OCI-LY7 (cell line): ENCODE data around the gene LRCH3. TPM values are rescaled to one million over a fixed set of nuclear protein-coding genes. Genes with fewer than 3 reads are reported as not detected.
"Not testable (repeated sequence)": the region's sequence is repeated elsewhere in the genome, so short reads cannot be mapped to it uniquely, and the experiment has no call there.

Experiments
- BruUV-seq: library from RNA; stranded (reverse); fragments of 400-500 nt; replicated peaks from 2 replicates; lab custom pipeline; 2021; lab: Mats Ljungman, UMichigan
- CTCF ChIA-PET: fragments of 300-600 bp; sonication (Branson Sonifier 250); formaldehyde crosslinking; loops from one replicate; lab custom pipeline; 2022; ENCODE audit warnings: antibody characterized with exemption; ENCODE audit not compliant: unreplicated experiment; lab: Charles Lee
- POLR2A ChIA-PET: fragments of 300-600 bp; sonication (Branson Sonifier 250); formaldehyde crosslinking; loops from one replicate; lab custom pipeline; 2022; ENCODE audit warnings: antibody characterized with exemption; lab: Charles Lee
- DNase-seq: peaks from one replicate; pipeline ENCODE4 v3.0.0-alpha.2; 2015; ENCODE audit warnings: low spot score
- H2AFZ ChIP-seq: fragments of 200-600 bp; sonication (generic), shearing (Covaris generic); 2 replicates; pipeline ENCODE4 v1.6.1; 2014; ENCODE audit warnings: mild to moderate bottlenecking, antibody characterized with exemption, low read length, moderate library complexity
- H3K27ac ChIP-seq: fragments of 200-600 bp; sonication (generic); 2 replicates; pipeline ENCODE4 v1.5.1; 2014; ENCODE audit warnings: mixed run types, low read depth, mild to moderate bottlenecking, moderate library complexity, low read length, inconsistent platforms; ENCODE audit not compliant: poor library complexity, severe bottlenecking
- H3K36me3 ChIP-seq: fragments of 200-600 bp; sonication (generic); 2 replicates; pipeline ENCODE4 v1.6.1; 2014; ENCODE audit warnings: mild to moderate bottlenecking, antibody characterized with exemption, low read length, moderate library complexity, mixed read lengths; ENCODE audit not compliant: insufficient read depth
- H3K4me1 ChIP-seq: fragments of 200-600 bp; sonication (generic); 2 replicates; pipeline ENCODE4 v1.5.1; 2014; ENCODE audit warnings: mild to moderate bottlenecking, low read length; ENCODE audit not compliant: insufficient read depth, poor library complexity, severe bottlenecking
- H3K4me2 ChIP-seq: fragments of 200-600 bp; sonication (generic); 2 replicates; pipeline ENCODE4 v1.6.1; 2014; ENCODE audit warnings: mild to moderate bottlenecking, low read length
- H3K4me3 ChIP-seq: fragments of 200-600 bp; sonication (generic); 2 replicates; pipeline ENCODE4 v1.5.1; 2014; ENCODE audit warnings: mild to moderate bottlenecking, low read depth, low read length; ENCODE audit not compliant: poor library complexity, severe bottlenecking
- H3K79me2 ChIP-seq: fragments of 200-600 bp; sonication (generic); 2 replicates; pipeline ENCODE4 v1.6.1; 2016; ENCODE audit warnings: low read depth, mild to moderate bottlenecking, low read length, moderate library complexity, mixed read lengths; ENCODE audit not compliant: insufficient read depth
- H3K9me2 ChIP-seq: fragments of 200-600 bp; sonication (generic); 2 replicates; pipeline ENCODE4 v1.6.1; 2016; ENCODE audit warnings: mild to moderate bottlenecking, low read length, mixed read lengths; ENCODE audit not compliant: insufficient read depth
- H3K9me3 ChIP-seq: fragments of 200-600 bp; sonication (generic); 2 replicates; pipeline ENCODE4 v1.6.1; 2014; ENCODE audit warnings: mild to moderate bottlenecking, mixed run types, low read length, mixed read lengths
- H4K20me1 ChIP-seq: fragments of 200-600 bp; sonication (generic); 2 replicates; pipeline ENCODE4 v1.6.1; 2014; ENCODE audit warnings: mild to moderate bottlenecking, antibody characterized with exemption, low read length, moderate library complexity, mixed read lengths; ENCODE audit not compliant: insufficient read depth
- CTCF ChIP-seq: fragments of 200-600 bp; sonication (generic); conservative IDR thresholded peaks from 2 replicates; pipeline ENCODE4 v1.5.1; 2014; ENCODE audit warnings: mild to moderate bottlenecking, antibody characterized with exemption, low read length, moderate library complexity, mixed read lengths
- EZH2phosphoT487 ChIP-seq: fragments of 200-600 bp; sonication (generic); IDR thresholded peaks from 2 replicates; pipeline ENCODE4 v1.6.1; 2018; ENCODE audit warnings: low read depth, borderline replicate concordance, mild to moderate bottlenecking, mixed run types, antibody characterized with exemption, low read length, moderate library complexity, mixed read lengths
- intact Hi-C: fragments of 100-400 bp; cut with micrococcal nuclease; formaldehyde crosslinking; loops from one replicate; pipeline ENCODE4 v1.10.0; 2022; ENCODE audit not compliant: unreplicated experiment
- total RNA-seq, 2 experiments: library from RNA; depleted of rRNA in 1 of 2; stranded (reverse); fragments of >200 nt in 1 of 2; shearing (Covaris generic) in 1 of 2; gene quantifications; 2 replicates each; pipeline ENCODE4 v1.2.3, GENCODE V29; 2014 to 2022

The LRCH3 gene
- total RNA-seq, 2 experiments from 2014 or later = 39.0 to 52.6 TPM

- H3K4me3 ChIP-seq = no peak overlapping the region
- no peak for DNase-seq
- ChIA-PET POLR2A (no interaction called here), CTCF (interaction anchor here (0.5 kb wide), 1 partner anchor 16 kb away, joined by 3 read pairs; no protein-coding TSS in a partner anchor)
- TF ChIP-seq CTCF (no peak), EZH2phosphoT487 (no peak)
- BruUV-seq = no TSS peak
- intact Hi-C loops = no loop called here
- H3K9me2 ChIP-seq = no peaks in the 10 kb centered on the region
- H3K9me3 ChIP-seq = no peaks in the 10 kb centered on the region
- no peaks in the 10 kb centered on the region for H4K20me1 ChIP-seq
- peak overlapping the region; percentile 40; the same call in 1 of the 2 replicates for H3K4me2 ChIP-seq
- H3K36me3 ChIP-seq = no peaks in the 10 kb centered on the region
- H2AFZ ChIP-seq = no peak overlapping the region
- no peaks in the 10 kb centered on the region for H3K4me1 ChIP-seq
- no peak overlapping the region for H3K27ac ChIP-seq
- no peaks in the 10 kb centered on the region for H3K79me2 ChIP-seq
Observed at GRCh38 chr3:197912741-197913476, 121.9 kb downstream of the LRCH3 start.

- no TSS peak for BruUV-seq
- intact Hi-C loops = no loop called here
- Histone ChIP-seq H3K4me2 (no peak overlapping the region; the same call in 1 of the 2 replicates), H3K9me3 (no peaks in the 10 kb centered on the region), H2AFZ (no peak overlapping the region), H3K79me2 (no peaks in the 10 kb centered on the region), H3K4me3 (no peak overlapping the region), H3K27ac (no peak overlapping the region), H3K9me2 (no peaks in the 10 kb centered on the region), H3K4me1 (no peaks in the 10 kb centered on the region), H4K20me1 (no peaks in the 10 kb centered on the region), H3K36me3 (no peaks in the 10 kb centered on the region)
- ChIA-PET POLR2A (interaction anchor here (0.5 kb wide), 1 partner anchor 8 kb away, joined by 3 read pairs; no protein-coding TSS in a partner anchor), CTCF (no interaction called here)
- no peak for DNase-seq
- TF ChIP-seq CTCF = no peak
- no peak for TF ChIP-seq EZH2phosphoT487
Observed at GRCh38 chr3:197913641-197914380, 122.8 kb downstream of the LRCH3 start.

GRCh38 chr3:197921429-197922275 is 130.6 kb downstream of the LRCH3 start:
- CTCF ChIA-PET, H3K4me1 ChIP-seq, H3K4me2 ChIP-seq, H4K20me1 ChIP-seq, H2AFZ ChIP-seq, POLR2A ChIA-PET, H3K36me3 ChIP-seq, intact Hi-C loops, DNase-seq, H3K79me2 ChIP-seq, H3K4me3 ChIP-seq, H3K27ac ChIP-seq, BruUV-seq, H3K9me2 ChIP-seq, H3K9me3 ChIP-seq: not testable (repeated sequence)
